HL-60 (cell line): ENCODE results near the gene CAMTA1.

Experiments
- DNase-seq, 2 experiments: peaks; one replicate each; pipeline ENCODE4 v3.0.0-alpha.2; 2010 to 2020; ENCODE audit warnings: low read depth in 1 of 2, low spot score in 1 of 2
- H3K27ac ChIP-seq: fragments of 250-450 bp; sonication (Bioruptor Pico); replicated peaks from 2 replicates; pipeline ENCODE4 v1.5.1; 2020; ENCODE audit warnings: mild to moderate bottlenecking, moderate library complexity
- H3K27me3 ChIP-seq: fragments of 250-450 bp; sonication (Bioruptor Pico); 2 replicates; pipeline ENCODE4 v1.5.1; 2021; ENCODE audit warnings: mild to moderate bottlenecking, moderate library complexity; ENCODE audit not compliant: insufficient read depth, poor library complexity, severe bottlenecking
- H3K4me3 ChIP-seq: replicated peaks from 2 replicates; pipeline ENCODE4 v1.5.1; 2011; ENCODE audit warnings: mild to moderate bottlenecking, control low read depth, low read length; ENCODE audit not compliant: insufficient read depth
- CTCF ChIP-seq: IDR thresholded peaks from one replicate; pipeline ENCODE4 v1.5.1; 2011; ENCODE audit warnings: low read length, control low read depth, inconsistent platforms; ENCODE audit not compliant: insufficient read depth
- GABPA ChIP-seq: IDR thresholded peaks from 2 replicates; pipeline ENCODE4 v1.6.1; 2012; ENCODE audit warnings: low read depth
- POLR2AphosphoS5 ChIP-seq: IDR thresholded peaks from 2 replicates; pipeline ENCODE4 v1.6.1; 2012; ENCODE audit warnings: low read depth
- REST ChIP-seq: IDR thresholded peaks from 2 replicates; pipeline ENCODE4 v1.6.1; 2012; ENCODE audit warnings: low read depth; ENCODE audit not compliant: insufficient replicate concordance
- SPI1 ChIP-seq: IDR thresholded peaks from 2 replicates; pipeline ENCODE4 v1.6.1; 2012; ENCODE audit warnings: low read depth, mild to moderate bottlenecking, borderline replicate concordance

The CAMTA1 gene

GRCh38 chr1:7476402-7476801 is 691.1 kb downstream of the CAMTA1 start:
- Histone ChIP-seq H3K27ac (no peak overlapping the region), H3K27me3 (no peaks in the 10 kb centered on the region), H3K4me3 (no peak overlapping the region)
- TF ChIP-seq SPI1 = no peak
- TF ChIP-seq CTCF = no peak
- TF ChIP-seq GABPA = no peak
- no peak for TF ChIP-seq POLR2AphosphoS5
- no peak for TF ChIP-seq REST
- no peak for DNase-seq

GRCh38 chr1:7476861-7477547 is 691.8 kb downstream of the CAMTA1 start:
- DNase-seq = no peak
- peaks cover 2% of the 10 kb centered on the region for H3K27me3 ChIP-seq
- no peak overlapping the region for H3K4me3 ChIP-seq
- TF ChIP-seq GABPA (no peak), SPI1 (no peak), REST (no peak), POLR2AphosphoS5 (no peak), CTCF (no peak)
- no peak overlapping the region for H3K27ac ChIP-seq

GRCh38 chr1:7477593-7477992 is 692.3 kb downstream of the CAMTA1 start:
- no peak for TF ChIP-seq POLR2AphosphoS5
- TF ChIP-seq GABPA = no peak
- no peak for TF ChIP-seq CTCF
- no peak for TF ChIP-seq SPI1
- TF ChIP-seq REST = no peak
- no peak overlapping the region for H3K4me3 ChIP-seq
- peaks cover 4% of the 10 kb centered on the region for H3K27me3 ChIP-seq
- DNase-seq = no peak
- no peak overlapping the region for H3K27ac ChIP-seq
